EL (cell line): ENCODE data around the gene APBA2.

ENCODE experiments used
- DNase-seq: peaks from one replicate; pipeline ENCODE4 v3.0.0-alpha.2; 2016

The APBA2 gene

DNA sequence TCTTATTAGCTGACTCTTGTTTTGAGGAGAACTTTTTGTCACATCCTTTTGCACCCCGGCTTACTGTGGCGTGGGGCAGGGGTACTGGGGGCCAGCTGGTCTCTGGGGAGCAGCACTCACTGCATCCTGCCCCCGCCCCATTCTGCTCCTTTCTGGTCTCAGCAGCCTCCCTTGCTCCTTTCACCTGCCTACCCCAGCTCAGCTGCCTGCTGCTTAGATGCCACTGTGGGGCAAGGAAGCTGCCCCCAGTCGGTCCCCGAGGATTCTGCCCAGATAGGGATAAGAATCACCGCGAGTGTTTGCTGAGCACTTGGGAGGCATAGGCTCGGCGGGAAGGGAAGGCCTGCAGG is 32.0 kb downstream of the APBA2 start:
- no peak for DNase-seq

DNA sequence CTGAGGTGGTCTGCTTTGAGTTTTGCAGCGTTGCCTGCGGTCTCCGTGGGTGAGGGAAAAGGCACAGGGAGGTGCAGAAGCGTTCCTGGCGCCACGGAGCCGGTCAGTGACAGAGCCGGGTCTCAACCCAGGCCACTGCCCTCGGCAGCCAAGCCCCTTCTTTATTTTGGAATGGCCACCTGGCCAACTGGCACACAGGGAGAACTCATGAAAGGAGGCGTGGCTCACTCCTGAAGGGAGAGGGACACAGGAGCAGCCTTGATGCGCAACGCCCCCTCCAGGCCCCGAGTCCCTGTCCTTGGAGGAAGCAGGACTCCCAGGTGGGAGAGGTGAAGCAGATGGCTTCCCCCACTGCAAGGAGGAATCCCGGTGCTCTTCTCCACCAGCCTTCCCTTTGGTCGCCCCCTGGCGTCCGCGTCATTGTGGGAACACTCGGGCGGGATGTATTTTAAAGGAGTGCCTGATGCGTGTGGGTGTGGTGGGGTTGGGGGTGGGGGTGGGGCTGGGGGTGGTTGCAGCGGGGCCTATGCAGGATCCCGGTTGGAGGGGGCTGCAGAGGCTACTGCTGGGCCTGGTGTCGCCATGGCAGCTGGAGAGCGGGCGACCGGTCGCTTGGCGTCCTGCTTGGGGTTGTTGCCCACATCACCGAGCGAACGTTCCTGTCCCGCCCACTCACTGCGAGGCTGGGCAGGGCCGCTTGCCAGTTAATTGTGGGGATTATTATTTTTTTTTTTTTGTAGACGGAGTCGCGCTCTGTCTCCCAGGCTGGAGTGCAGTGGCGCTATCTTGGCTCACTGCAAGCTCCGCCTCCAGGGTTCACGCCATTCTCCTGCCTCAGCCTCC is 32.6 kb downstream of the APBA2 start:
- no peak for DNase-seq

DNA sequence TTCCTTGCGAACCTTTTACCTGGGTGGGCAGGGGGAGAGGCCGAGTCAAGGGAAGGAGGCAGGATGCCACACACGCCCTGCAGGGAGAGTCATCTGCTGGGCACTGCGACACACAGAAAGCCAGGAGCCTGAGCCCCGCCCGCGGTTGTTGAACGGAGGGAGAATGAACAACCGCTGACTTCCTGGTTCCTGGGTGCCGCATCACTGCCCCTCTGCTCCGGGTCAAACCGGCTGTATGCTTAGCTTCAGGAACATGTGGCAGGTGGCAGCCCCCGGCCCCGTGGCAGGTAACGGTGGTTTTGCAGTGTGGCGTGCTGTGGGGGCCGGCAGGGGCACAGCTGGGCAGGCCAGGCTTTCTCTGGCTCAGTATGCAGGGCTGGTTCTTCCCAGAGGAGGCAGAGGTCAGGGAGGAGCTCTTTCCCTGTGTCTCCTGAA is 33.4 kb downstream of the APBA2 start:
- DNase-seq, result no peak

DNA sequence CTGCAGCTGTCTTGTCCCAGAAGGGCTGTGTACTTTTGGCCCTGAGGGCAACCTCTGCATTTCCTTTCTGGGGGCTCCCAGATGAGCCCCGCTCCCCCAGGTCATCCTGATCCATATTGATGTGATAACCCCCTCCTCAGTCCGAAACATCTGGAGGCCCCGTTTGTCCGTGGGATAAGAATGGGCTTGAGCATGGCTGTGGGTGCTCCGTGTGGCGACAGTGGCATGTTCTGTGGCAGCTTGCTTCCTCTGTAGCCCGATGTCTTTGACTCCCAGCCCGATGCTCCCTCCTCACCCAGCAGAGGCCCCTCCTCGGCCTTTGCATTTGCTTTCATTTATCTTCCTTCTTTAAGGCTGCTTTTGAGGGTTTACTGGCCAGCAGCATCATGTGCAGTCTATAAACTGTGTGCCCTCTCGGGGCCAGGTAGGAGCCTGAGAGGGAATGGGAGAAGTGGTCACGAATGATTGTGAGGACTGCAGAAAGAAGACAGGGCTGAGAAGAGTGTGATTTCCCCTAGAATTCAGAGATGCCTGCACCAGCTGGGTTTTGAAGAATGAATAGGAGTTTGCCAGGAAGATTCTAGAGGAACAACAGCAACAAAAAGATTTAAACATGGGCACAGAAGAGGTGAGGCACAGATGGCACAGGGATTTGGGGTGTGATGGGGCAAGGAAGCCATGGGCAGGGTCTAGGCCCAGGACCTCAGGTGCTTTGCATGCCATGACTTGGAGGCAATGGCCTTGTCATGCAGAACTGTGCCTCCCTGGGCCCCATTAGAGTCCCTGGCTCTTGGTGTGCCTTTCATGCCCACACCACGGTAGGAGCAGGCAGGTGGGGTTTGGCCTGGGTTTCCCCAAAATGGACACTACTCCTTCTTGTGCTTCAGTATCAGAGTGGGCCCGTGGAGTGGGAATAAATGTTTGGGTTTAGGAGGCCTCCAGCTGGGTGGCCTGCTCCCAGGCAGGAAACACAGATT is 34.2 kb downstream of the APBA2 start:
- no peak for DNase-seq

DNA sequence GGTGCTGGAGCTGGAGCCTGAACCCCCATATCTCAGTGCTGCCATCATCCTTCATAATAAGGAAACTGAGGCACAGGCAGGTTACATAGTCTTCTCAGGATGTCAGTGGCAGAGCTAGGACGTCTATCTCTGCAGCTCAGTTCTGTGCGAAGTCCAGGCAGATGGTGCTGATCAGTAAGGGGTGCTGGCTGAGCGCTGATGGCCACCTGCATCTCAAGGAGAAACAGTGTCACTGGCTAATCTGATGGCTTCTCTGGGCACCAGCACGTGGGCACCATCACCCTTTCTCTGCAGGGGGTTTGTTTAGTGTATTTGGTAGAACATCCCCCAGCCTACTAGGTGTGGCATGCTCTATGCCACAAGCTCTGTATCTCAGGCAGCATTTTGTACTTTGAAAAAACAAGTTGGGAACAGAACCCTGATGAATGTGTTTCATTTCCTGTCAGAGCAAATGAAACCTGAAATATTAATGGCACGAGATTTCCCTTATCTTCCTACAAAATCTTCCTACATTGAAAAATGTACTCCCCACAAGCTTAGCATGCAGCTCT is 35.1 kb downstream of the APBA2 start:
- DNase-seq, result no peak

DNA sequence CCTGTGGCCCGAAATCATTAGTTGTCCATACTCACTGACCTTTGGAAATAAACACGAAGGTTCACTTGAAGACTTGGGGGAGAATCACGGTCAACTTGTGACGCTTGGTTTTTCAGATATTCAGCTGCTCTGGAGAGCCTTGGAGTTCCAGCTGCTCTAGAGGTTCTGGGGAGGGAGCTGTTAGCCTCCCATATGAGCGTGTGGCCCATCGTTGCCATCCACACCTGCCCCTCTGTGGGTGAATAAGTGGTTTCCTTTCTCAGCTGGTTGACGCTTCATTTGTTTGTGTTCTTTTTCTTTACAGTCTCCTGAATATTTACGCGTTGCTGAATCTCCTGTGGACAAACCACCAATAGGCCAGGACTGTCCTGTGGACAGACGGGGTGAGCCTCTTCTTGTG is 35.6 kb downstream of the APBA2 start:
- no peak for DNase-seq

DNA sequence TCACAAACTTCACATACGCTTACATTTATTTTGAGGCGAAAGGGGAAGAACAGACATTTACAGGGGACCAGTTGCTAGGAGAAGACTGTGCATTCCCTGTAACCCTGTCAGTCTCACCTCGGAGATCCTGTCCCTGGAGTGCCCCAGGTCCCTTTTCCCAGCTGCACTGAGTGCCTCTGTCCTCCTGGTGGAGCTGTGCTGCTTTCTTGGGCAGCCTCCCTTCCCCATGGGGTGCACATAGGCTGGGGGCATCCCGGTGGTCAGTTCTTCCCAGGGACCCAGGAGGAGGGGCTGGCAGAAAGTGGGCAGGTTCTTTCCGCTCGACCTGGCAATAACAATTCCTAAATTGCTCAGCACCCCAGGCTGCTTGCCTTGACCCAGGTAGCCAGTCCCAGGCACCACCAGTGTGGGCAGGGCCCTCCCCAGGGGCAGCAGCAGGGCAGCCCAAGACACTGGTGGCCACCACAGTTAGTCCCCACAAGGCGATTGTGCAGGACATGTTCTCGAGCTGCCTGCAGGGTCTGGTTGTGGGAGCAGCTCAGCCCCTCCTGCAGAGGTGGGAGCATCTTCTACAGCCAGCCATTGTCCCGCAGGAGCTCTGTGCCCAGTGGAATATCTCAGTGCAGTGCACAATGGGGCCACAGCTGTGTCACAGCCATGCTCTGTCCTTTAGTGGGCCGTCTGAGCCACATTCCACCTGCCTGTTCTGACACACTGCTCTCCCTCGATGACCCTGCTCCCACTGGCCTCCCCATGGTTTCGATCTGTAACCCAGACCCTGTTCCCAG is 36.3 kb downstream of the APBA2 start:
- DNase-seq, result no peak

DNA sequence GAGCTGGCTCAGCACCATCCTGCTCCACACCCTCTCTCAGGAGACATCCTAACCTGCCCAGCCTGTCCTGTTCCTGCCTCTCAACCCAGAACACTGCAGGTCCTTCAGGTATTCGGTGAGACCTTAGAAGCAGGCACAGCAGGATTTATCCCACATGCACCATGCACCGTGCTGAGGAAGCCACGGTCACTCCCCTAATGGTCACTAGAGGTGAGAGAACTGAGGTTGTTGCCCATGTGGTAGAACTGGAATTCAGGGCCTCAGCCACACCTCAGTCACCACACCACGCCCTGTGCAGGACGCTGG is 36.9 kb downstream of the APBA2 start:
- DNase-seq, result no peak

DNA sequence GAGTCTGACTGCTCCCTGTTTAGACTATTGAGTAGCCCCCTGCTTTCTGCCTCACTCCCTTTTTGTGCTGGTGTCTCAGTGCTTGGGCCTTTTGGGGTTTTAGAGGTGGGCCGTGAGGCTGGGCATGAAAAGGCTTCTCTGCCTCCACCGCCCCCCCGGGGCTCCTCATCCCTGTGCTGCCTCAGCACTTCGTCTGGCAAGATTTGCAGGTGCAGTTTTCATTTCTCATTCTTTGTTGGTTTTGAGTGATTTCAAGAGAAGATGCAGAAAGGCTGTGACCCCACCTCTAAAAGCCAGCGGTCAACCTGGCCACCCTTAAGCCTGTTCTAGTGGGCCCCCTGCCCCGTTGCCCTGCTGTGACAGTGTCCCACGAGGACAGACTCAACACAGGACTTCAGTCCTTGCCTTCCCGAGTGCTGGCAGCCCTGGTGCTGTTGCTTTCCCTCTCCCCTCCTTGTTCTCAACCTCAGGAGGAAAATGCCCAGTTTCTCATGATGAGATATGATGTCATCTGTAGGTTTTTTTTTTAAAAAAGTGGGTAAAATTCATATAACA is 38.0 kb downstream of the APBA2 start:
- DNase-seq, result no peak

DNA sequence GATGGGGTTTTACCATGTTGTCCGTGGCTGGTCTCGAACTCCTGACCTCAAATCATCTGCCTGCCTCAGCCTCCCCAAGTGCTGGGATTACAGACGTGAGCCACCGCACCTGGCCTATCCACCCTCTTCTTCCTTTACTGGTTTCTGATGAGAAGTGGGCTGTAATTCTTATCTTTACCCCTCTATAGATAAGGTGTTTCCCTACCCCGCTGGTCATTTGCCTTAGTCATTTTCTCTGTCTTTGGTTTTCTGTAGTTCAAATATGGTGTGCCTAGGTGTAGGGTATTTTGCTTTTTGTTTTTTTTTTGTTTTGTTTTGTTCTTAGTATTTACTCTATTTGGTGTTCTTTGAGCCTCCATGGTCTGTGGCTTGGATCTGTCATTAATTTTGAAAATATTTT is 41.3 kb downstream of the APBA2 start:
- DNase-seq, result no peak

DNA sequence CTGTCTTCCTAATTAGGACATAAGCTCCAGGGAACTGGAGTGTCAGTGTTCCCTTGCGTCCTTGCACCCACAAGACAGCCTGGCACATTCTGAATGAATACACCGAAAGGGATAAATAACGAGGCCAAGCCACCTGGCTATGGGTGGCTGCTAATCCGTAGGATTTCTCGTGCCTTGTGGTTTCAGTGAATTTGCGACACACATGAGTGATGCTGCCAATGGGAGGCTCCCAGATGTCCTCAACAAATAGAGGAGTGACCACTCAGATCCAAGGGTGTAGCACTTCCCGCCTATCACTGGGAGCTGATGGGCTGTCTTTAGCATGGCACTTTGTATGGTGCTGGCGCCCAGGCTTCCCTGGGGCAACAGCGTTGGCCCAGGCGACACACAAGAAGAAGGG is 43.4 kb downstream of the APBA2 start:
- no peak for DNase-seq

DNA sequence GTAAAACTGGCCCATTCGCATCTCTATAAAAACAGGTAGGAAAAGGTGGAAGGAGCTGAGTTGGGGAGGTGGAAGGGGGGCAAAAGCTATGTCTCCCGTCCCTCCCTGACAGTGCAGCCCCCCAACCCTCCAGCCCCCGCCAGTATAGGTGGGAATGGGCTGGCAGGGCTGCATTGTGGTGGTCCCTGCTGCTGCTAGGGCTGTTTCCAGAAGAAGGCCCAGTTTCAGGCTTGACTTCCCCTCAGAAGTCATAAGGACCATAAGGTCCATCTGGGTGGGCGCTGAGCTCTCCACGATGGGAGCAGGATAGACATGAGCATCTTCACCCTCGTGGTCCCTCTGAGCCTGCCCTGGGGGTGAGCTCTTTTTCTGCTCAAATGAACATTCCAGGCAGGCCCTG is 44.2 kb downstream of the APBA2 start:
- no peak for DNase-seq

DNA sequence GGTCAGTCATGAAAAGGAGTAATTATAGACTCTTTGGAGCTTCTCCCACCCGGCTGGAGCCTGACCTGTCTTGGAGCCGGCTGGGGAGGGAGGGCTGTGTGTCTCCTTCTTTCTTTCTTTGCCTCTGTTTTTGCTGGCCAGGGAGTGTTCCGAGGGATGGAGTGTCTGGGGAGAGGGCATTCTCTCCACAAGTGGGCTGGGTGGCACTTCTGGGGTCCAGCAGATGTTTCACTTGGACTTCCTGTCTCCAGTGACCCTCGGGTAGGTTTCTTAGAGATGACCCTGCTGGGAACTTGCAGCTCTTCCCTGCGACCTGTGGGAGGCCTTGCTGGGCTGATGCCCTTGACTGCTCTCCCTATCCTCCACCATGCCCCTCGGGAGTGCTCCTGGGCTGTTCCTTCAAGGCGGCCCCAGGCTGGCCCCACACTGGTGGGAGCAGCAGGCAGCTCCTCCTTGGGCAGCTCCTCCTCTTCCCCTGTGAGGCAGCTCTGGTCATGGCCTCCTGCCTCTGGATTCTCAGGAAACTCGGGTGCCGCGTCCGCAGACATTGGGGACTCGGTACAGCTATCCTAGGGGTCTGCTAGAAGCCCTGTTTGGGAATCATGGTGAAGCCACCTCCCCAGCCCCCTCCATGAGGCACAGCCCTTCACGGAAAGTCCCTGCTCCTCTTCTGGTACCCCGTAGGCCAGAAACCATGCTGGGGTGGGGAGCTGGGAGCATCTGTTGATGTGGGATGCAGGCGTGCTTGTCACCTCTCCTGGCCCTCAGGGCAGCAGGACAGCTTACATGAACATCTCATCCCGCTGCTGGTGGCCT is 44.9 kb downstream of the APBA2 start:
- DNase-seq, result no peak

DNA sequence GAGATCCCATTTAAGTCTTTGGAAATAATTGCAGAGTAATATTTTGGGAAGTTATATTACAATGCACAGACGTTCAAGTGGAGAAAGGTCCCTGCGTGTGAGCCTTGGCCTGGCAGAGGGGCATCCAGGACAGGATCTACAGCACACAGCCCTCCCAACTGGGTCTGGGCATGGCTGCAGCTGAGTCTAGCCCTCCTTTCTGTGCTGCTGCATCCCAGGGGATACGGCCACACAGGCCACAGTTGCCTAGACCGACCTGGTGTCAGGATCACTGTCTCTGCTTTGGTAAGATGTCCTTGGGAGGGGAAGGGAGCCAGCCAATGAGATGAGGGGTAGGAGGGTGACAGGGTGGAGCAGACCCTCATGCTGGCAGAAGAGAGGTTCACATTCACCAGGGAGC is 46.1 kb downstream of the APBA2 start:
- no peak for DNase-seq

DNA sequence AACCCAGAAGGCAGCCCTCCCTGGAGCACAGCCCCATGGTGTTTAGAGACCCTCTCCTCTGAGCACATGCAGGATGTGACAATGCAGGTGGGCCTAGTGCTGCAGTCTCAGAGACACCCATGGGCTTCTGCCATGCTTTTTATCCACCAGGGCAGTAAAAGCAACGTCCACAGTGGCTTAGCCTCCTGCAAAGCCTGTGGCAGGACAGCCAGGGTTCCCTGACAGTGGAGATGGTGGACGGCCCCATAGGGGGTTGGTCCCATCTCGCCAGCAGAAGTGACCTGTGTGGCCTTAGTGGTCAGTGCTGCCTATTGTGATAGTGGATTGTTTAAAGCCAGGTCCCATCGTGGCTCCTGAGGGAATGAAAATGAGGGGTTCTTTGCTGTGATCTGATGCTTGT is 46.6 kb downstream of the APBA2 start:
- DNase-seq, result no peak

DNA sequence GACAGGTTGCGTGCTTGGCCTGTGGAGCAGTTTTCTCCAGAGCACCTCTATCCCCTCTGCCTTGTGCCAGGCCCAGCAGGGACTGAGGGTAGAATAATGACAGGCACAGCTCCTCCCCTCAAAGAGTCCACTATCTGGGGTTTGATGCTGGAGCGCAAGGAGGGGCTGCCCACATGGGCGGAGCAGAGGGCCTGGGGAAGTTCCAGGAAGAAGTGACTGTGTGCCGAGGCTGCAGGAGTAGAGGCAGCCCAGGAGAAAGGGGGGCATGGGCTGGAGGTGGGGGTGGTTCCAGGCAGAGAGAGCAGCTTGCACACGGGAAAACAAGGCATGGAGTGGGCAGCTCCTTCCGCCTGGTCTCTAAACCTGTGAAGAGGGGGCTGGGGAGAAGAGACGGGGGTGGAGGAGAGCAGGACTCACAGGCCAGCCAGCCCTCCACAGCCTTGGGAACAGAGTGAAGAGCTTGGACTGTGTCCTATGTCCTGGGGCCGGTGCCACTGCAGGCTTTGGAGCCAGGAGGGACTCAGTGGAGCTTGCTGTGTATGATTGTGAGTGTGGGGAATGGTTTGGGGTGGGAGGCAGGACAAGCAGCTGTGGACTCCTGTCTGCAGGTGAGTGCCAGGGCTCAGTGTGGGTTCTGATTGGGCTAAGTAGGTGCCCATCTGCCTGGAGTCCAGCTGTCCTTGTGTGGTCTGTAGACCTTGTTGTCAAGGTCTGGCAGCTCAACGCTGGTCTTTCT is 48.1 kb downstream of the APBA2 start:
- no peak for DNase-seq

DNA sequence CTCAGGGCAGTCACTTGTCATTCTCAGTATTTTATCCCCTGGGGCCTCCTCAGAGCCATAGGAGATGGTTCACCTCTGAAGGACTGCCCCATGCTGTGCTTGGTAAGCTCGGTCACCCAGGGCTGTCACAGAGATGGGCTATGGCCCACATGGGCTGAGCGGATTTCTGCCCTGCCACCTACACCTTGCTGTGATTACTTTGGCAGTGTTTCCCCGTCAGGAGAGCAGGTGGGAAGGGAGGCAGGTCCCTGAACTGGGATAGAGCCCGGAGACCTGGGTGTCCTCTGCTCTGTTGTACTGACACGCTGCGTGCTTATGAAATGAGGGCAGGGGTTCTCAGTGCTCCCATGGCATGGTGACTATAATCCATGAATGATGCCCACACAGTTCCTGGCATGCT is 48.9 kb downstream of the APBA2 start:
- DNase-seq, result no peak

DNA sequence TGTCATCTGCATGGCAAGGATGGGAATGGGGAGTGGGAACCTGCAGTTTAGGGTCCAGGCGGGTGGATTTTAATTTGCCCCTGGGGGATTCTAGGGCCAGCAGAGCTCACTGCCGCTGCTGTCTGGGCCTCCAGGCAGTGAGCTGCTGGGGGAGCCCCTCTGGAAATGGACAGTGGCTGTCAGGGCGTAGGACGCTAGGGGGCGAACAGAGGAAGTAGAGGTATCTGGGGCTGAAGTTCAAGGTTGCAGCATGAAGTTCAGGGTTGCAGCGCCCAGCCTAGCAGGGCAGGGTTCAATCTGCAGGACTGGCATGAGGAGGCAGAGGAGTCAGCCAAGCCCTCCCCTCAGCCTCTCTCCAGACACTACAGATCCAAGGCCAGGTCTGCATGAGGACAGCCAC is 49.5 kb downstream of the APBA2 start:
- DNase-seq, result peak; percentile 7

DNA sequence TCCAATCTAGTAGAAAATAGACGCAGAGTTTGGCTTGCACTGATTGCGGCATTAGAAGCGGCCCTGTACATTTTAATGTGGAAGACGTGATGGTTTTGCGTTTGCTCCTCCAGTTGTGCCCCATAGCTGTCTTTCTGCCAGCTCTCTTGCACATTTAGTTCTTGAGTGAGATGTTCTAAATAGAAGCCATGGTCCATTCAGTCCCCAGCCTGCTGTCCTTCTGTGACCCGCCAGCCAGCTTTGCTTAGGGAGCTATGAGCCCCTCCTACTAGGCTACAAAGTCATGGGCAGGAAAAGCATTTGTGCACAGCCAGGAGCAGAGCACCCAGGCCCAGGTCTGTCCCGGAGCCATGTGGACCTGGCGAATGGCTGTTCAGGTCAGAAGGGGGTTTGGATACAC is 50.3 kb downstream of the APBA2 start:
- DNase-seq, result no peak

DNA sequence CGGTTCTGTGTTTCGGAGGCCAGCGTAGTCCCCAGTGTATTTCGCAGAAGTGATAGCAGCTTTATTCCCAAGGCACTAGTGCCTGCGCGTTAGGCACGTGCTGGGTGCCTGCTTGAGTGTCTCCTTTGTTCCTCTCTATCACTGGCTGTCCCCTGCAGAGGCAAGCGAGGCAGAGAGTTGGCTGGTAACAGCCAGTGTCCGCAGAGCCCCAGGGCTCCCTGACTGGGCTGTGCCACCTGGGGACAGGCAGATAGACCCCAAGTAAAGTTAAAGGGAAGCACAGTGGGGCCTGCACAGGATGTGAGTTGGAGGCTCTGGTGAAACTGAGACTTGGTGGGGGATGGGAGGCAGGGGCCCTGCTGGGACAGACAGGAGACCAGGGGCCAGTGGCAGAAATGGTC is 50.7 kb downstream of the APBA2 start:
- DNase-seq, result no peak

DNA sequence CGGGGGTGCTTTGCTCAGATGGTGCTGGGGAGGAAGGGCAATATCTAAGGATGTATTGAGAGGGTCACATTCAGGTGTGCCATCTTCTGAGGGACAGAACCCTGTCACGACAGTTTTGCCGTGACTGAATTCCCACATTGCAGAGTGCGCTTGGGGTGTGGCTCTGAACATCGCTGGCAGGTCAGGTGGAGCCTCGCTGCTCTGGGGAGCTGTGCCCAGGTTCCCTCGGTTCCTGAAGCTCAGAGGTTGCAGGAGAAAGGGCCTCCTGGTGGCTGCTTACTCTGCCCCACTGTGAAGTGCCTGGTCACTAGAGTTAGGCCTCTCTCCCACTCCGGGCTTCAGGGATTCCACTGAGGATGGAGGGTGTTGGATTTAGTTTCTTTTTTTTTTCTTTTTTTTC is 51.5 kb downstream of the APBA2 start:
- DNase-seq, result no peak
